Activated T-cell treated with anti-CD3 and anti-CD28 coated beads, Interleukin-2, amount 50 U/mL, for 4 hours (primary cell): ENCODE measurements around the gene RTL10. TPM values are rescaled to one million over a fixed set of nuclear protein-coding genes. Genes with fewer than 3 reads are reported as not detected.

Experiments used
- ATAC-seq, 2 donors: fragments of 200-7000 bp; cut with Tn5 transposase; one replicate each; pipeline ENCODE4 v1.10.0; 2021
- DNase-seq: peaks from one replicate; pipeline ENCODE4 v3.0.0-alpha.2; 2020
- H3K27me3 Mint-ChIP-seq: one replicate; pipeline ENCODE4 v1.8.0; 2021; ENCODE audit warnings: low read depth, mixed read lengths
- H3K36me3 Mint-ChIP-seq: one replicate; pipeline ENCODE4 v1.8.0; 2022; ENCODE audit warnings: mixed read lengths; ENCODE audit not compliant: insufficient read depth
- H3K4me1 Mint-ChIP-seq: one replicate; pipeline ENCODE4 v1.8.0; 2021; ENCODE audit warnings: low read depth, mixed read lengths
- H3K4me3 Mint-ChIP-seq: one replicate; pipeline ENCODE4 v1.8.0; 2021; ENCODE audit warnings: mild to moderate bottlenecking, moderate library complexity, mixed read lengths
- H3K9me3 Mint-ChIP-seq: one replicate; pipeline ENCODE4 v1.8.0; 2021; ENCODE audit warnings: mixed read lengths
- total RNA-seq, 3 donors: library from RNA; stranded (reverse); gene quantifications; one replicate each; pipeline ENCODE4 v1.2.1, GENCODE V29; 2021

Gene RTL10, protein sequence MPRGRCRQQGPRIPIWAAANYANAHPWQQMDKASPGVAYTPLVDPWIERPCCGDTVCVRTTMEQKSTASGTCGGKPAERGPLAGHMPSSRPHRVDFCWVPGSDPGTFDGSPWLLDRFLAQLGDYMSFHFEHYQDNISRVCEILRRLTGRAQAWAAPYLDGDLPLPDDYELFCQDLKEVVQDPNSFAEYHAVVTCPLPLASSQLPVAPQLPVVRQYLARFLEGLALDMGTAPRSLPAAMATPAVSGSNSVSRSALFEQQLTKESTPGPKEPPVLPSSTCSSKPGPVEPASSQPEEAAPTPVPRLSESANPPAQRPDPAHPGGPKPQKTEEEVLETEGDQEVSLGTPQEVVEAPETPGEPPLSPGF
- 10 to 100 TPM; 13.7 to 19.5 (median 14.5) TPM for total RNA-seq

DNA sequence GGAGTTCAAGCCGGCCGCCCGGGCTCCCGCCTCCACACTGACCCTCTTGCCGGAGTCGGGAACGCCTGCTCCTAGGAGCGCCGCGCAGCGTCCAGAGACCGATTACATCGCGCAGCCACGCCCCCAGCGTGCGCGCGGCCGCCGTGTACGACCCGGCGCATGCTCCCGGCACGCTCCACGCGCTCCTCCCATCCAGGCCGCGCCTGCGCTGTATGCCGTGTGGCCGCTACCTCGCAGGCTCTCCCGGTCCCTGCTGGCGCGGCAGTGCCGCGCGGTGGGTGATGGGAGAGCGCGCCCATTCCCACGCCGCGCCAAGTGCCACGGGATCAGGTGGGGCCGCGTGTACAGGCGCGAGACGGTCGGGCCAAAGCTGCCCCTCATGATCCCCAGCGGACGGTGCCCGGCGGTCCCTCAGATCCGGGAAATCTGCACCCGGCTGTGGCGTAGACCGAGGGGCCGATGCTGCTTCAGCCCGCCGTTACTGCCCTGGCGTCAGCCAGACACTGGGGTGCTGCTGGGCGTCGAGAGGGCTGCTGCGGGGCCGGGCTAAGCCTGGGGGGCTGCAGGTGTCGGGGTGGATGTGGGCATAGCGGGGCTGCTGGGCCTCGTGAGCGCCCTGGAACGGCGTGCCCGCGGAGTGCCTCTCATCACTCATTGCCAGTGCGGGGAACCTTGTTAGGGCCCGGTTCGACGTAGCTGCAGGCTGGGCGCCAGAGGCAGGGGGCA, at the start of gene RTL10, which contains the start of gene GNB1L:
RTL10 (minus strand) TSS at position 97 of the 726 bp plus-strand sequence. CDS start 2,613 bp downstream, outside the sequence.
GNB1L (minus strand) TSS at position 97 of the 726 bp plus-strand sequence. CDS start 33,519 bp downstream, outside the sequence.
- peak within 1 kb of the TSS; percentile 95 for H3K4me3 Mint-ChIP-seq
- no peaks in the 10 kb centered on the region for H3K9me3 Mint-ChIP-seq
- H3K4me1 Mint-ChIP-seq = peaks cover 61% of the 10 kb centered on the region
- H3K36me3 Mint-ChIP-seq = peaks cover 8% of the 10 kb centered on the region
- ATAC-seq (peak; percentile 91 to 92), DNase-seq (peak; percentile 94)
- no peaks in the 10 kb centered on the region for H3K27me3 Mint-ChIP-seq

DNA sequence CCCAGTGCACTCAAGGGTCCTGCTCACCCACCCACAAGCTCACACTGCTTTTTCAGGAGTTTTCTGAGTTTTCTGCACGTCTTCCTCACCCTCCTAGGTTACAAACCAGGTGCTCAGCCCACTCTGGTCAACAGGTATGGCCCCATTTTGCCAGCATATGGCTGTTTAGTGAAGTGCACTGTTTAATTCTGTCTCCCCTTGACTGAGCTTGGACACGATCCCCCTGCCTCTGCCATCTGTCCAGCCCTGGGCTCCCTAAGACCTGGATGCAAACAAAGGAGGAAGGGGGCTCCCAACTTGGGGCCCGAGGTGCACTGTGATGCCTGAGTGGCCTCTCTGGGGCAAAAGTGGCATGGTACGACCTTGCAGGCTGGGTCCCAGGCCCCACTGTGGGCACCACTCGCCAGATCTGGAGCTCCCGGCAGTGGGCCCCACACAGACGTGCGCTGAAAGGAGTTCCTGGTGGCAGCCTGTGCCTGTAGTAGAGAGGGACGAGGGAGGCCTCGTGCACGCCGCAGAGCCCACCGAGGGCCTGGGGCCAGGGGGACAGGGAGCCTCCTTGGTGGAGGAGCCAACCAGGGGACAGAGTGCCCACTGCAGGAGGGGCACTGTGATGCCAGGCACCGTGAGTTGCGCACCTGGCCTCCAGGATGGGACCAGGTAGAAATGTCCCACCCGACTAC, 49.6 kb upstream of the RTL10 start:
- Mint-ChIP-seq H3K4me3 (no peak overlapping the region), H3K4me1 (no peaks in the 10 kb centered on the region), H3K27me3 (no peaks in the 10 kb centered on the region), H3K9me3 (no peaks in the 10 kb centered on the region), H3K36me3 (peaks cover 11% of the 10 kb centered on the region)
- DNase-seq (no peak), ATAC-seq (no peak)

DNA sequence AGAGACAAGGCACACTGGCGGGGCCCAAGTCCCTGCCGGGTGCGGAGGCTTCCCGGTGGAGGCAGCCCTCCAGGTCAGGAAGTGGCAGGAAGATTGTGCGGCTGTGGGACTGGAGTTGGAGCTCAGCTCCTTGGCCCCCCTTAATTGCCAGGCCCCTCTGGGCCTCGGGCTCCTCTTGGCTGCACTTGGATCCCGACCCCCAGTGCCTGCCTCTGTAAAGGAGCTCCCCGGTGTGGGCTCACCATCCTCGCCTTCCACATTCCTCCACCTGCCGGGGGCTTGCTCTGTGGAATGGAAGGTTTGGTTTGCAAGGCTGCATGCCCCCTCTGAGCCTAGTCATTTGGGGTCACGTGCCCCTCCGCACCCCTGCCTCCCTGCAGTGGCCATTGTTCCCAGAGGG, 48.8 kb upstream of the RTL10 start:
- no peak overlapping the region for H3K4me3 Mint-ChIP-seq
- no peaks in the 10 kb centered on the region for H3K9me3 Mint-ChIP-seq
- no peak for ATAC-seq
- no peaks in the 10 kb centered on the region for H3K4me1 Mint-ChIP-seq
- peaks cover 11% of the 10 kb centered on the region for H3K36me3 Mint-ChIP-seq
- no peak for DNase-seq
- H3K27me3 Mint-ChIP-seq = no peaks in the 10 kb centered on the region

DNA sequence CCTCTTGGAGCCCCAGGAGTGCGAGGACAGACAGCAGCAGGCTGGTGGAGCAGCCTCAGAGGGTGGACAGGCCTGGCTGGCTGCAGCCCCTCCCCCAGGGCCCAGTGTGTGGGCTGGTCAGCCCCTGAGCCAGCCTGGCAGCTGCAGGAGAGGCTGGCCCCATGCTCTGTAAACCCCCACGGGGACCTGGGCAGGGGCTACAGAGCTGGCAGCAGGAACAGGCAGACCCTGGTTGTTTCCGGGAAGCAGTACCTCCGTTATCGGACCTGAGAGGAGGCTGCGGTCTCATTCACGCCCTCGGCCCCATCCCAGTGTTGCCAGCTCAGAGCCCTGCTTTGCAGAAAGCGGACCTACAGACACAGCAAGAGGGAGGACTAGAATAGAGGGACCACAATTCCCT, 48.4 kb upstream of the RTL10 start:
- no peak for DNase-seq
- H3K4me1 Mint-ChIP-seq = no peaks in the 10 kb centered on the region
- no peak for ATAC-seq
- no peak overlapping the region for H3K4me3 Mint-ChIP-seq
- H3K9me3 Mint-ChIP-seq = no peaks in the 10 kb centered on the region
- no peaks in the 10 kb centered on the region for H3K27me3 Mint-ChIP-seq
- H3K36me3 Mint-ChIP-seq = peaks cover 11% of the 10 kb centered on the region

DNA sequence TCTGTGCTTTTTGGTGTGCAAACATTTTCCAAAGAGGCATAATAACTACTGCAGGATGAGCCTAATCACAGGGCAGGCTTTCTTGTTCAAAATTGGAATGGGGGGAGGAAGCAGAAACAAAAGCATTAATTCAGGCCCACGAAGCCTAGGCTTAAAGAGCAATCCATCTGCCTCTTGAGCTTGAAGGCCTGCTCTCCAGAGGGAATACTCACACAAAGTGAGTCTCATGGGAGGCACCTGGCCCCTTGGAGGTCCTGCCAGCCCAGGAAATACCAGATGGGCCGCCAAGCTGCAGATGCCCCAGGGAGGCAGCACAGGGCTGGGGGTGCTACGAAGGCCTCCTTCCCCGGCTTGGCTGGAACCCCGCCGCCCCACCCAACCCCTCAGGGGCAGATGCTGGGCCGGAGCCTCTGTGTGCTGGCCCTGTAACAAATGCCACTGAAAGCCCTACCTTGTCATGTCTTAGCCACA, 47.6 kb upstream of the RTL10 start:
- H3K4me1 Mint-ChIP-seq = peaks cover 2% of the 10 kb centered on the region
- H3K4me3 Mint-ChIP-seq = no peak overlapping the region
- H3K9me3 Mint-ChIP-seq = no peaks in the 10 kb centered on the region
- ATAC-seq (no peak), DNase-seq (no peak)
- peaks cover 11% of the 10 kb centered on the region for H3K36me3 Mint-ChIP-seq
- H3K27me3 Mint-ChIP-seq = no peaks in the 10 kb centered on the region

DNA sequence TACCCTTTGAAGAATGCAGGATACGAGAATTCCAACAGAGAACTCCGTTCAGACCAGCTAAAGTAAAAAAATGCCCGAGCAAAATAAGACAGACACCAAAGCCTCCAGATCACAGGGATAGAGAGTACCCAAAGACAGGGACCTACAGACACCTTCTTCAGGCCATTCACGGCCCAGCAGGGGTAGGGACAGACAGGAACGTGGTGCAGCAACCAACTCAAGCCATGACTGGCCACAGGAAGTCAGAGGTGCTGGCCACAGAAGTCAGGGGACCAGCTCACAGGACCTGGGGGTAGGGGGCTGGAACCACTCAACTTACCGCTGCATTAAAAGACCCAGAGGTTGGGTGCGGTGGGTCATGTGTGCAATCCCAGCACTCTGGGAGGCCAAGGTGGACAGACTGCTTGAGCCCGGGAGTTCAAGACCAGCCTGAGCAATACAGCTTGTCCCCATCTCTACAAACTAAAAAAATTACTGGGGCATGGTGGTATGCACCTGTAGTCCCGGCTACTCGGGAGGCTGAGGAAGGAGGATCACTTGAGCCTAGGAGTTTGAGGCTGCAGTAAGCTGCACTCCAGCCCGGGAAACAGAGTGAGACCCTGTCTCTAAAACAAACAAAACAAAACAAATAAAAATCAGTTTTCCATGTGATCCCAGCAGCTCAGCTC, 47.0 kb upstream of the RTL10 start:
- peaks cover 11% of the 10 kb centered on the region for H3K36me3 Mint-ChIP-seq
- no peaks in the 10 kb centered on the region for H3K27me3 Mint-ChIP-seq
- no peaks in the 10 kb centered on the region for H3K9me3 Mint-ChIP-seq
- DNase-seq (no peak), ATAC-seq (no peak)
- H3K4me1 Mint-ChIP-seq = peaks cover 8% of the 10 kb centered on the region
- no peak overlapping the region for H3K4me3 Mint-ChIP-seq

DNA sequence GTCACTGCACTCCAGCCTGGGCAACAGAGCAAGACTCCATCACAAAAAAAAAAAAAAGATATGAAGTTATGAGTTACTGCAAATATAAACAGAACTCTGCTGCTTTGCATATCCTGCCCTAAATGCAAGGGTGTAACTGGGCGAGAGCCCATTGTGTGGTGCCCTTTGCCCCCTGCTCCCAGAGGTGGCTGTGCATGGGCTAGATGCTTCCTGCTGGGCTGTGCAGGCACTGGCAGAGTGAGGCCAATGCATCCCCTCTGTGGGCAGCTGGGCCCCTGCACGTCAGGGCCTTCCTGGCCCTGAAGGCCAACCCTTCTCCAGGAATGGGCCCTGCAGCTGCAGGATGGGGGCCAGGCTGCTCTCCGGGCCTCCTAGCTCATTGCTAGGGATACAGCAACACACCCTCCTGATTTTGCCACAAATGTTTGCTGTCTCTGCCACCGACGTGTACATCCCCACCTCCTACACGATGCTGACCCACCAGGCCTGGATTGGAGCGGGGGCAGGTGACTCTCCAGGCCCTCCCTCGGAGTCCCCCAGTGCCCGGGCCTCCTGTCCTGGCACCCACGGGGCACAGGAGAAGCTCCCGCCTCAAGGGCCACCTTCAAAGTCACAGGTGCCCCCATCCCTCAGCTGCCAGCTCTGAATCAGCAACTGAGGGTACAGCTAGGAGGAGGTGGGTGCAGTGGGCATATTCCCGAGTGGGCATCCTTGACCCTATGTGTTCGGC, 46.2 kb upstream of the RTL10 start:
- peaks cover 15% of the 10 kb centered on the region for H3K4me1 Mint-ChIP-seq

DNA sequence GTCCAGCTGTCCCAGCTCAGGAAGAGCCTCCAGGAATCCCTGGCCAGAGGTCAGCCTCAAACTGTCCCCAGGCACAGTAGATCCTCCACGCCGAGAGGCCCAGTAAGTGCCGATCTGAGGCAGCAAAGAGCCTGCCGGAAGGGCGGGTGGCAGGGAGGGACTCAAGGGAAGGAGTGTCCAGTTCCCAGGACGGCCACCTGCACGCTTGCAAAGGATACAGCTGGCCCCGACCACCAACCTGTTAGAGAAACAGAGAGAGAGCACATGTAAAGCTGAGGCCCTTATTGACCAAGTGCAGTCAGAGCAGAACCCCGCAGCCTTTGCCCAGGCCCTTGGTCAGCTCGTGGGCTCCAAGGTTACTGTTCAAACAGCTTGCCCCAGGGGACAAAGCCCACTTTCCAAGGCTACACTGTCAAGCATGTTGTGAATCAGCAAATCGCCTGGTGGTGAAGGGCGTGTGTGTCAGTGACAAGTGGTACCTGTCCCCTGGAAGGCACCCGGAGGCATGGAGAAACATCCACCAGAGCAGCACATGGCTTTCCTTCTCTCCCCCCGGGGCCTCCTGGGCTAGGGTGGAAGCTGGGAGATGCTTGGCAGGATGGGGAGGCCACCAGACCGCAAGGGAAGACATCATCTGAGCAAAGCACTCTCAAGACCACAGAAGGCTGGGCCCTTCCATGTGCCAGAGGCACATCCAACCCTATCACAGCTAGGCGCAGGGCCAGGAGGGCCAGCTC, 44.3 kb upstream of the RTL10 start:
- Mint-ChIP-seq H3K9me3 (no peaks in the 10 kb centered on the region), H3K27me3 (no peaks in the 10 kb centered on the region), H3K36me3 (peaks cover 8% of the 10 kb centered on the region), H3K4me1 (peaks cover 27% of the 10 kb centered on the region), H3K4me3 (no peak overlapping the region)
- no peak for DNase-seq
- no peak for ATAC-seq

More for the DNA sequence above, 46.2 kb upstream of the RTL10 start:
- ATAC-seq = no peak
- no peak for DNase-seq
- Mint-ChIP-seq H3K36me3 (peaks cover 6% of the 10 kb centered on the region), H3K4me3 (no peak overlapping the region), H3K27me3 (no peaks in the 10 kb centered on the region), H3K9me3 (no peaks in the 10 kb centered on the region)

DNA sequence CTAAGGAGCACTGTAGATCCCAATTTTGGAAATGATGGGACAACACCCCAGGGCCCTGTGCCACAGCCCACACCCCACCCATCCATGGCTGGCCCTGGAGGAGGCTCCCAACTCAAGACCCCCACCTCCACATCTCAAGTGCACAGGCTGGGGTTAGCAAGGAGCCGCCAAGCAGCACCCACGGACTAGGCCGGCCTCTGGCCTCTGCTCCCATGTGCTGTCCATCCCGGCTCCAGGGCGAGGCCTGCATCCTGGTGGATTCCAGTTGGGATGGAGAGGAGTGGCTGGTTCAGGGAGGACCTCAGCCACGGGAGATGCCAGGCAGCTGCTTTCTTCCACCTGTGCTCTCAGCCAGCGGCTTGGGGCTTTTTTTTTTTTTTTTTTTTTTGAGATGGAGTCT, 43.5 kb upstream of the RTL10 start:
- H3K4me1 Mint-ChIP-seq = peaks cover 35% of the 10 kb centered on the region

DNA sequence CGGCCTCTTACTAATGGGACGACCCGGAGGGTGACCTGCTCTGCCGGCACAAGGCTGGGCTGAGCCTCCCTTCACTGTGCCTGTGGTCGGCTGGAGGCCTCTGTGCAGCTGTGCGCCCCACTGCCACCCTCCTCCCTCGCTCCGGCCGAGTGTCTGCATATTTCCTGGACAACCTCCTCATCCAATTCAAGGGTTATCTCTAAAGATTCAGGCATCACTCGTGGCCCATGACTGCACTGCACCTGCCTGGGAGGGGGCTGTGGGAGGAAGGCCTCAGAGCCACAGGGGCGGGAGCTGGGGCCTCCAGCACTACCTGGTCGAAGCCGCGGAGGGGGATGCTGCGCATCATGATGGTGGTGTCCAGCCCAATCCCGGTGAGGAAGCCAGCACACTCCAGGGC, 43.1 kb upstream of the RTL10 start:
- Mint-ChIP-seq H3K9me3 (no peaks in the 10 kb centered on the region), H3K4me3 (no peak overlapping the region), H3K27me3 (no peaks in the 10 kb centered on the region), H3K36me3 (peaks cover 12% of the 10 kb centered on the region), H3K4me1 (peaks cover 40% of the 10 kb centered on the region)
- DNase-seq = no peak
- ATAC-seq = no peak

More for the DNA sequence above, 43.5 kb upstream of the RTL10 start:
- DNase-seq (no peak), ATAC-seq (no peak)
- H3K4me3 Mint-ChIP-seq = no peak overlapping the region
- H3K9me3 Mint-ChIP-seq = no peaks in the 10 kb centered on the region
- peaks cover 12% of the 10 kb centered on the region for H3K36me3 Mint-ChIP-seq
- no peaks in the 10 kb centered on the region for H3K27me3 Mint-ChIP-seq

DNA sequence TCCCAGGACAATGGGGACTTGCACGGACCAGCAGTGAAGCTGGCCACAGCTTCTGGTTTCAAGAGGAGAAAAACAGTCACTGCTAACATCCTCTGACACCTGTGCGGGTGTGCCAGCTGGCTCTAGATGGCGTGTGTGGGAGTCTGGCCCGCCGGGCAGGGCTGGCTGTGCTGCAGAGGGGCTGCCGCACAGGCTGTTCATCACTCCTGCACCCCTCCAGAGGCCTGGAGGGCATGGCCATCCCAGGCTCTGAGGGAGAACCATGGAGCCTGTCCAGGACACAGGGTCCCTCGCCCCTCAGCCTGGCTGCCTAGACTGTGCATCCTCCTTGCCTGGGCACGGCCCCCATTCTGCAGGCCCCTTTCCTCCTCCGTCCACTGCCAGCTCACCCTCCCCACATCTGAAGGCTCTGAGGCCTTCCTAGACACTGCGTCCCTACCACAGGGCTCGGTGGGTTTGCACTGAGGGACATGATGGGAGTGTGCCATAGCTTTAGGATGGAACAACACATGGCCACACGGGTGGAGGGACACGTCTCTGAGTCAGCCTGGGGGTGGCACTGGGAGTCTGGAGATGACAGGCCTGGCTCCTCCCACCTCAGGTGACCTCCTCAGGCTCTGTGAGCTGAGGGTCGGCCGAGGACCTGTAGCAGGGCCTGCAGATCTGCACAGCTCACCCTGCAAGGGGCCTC, 42.1 kb upstream of the RTL10 start:
- DNase-seq = no peak
- no peak for ATAC-seq

DNA sequence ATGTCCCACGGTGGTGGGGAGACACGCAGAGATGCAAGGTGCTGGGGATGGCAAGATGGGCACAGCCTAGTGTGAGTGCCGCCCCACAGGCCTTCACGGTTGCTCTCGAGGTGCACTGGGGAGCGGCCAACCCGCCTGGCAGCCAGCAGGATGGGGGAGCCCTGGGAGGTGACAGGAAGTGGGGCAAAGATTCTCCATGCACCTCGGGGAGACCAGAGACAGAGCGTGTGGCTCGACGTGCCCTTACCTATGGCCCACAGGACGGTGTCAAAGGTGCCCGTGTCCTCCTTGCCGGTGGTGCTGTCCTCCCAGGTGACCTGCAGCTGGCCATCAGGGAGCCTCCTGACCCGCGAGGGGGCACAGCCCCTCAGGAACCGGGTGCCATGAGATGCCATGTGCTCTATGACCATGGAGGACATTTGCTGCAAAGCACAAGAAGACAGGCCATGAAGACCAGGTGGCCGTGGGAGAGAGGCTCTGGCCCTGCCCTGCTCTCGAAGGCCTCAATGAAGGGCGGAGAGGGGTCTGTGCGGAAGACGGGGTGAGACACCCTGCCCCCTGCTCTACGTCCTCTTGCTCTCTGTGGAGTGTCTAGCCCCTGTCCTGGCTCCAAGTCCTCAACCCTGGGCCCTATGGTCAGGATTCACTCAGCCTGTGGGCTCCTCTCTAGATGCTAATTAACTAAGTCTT, 40.6 kb upstream of the RTL10 start:
- Mint-ChIP-seq H3K36me3 (peaks cover 8% of the 10 kb centered on the region), H3K27me3 (no peaks in the 10 kb centered on the region), H3K4me3 (no peak overlapping the region), H3K4me1 (peaks cover 63% of the 10 kb centered on the region), H3K9me3 (no peaks in the 10 kb centered on the region)
- DNase-seq (no peak), ATAC-seq (no peak)

More for the DNA sequence above, 42.1 kb upstream of the RTL10 start:
- Mint-ChIP-seq H3K27me3 (no peaks in the 10 kb centered on the region), H3K4me3 (no peak overlapping the region), H3K4me1 (peaks cover 49% of the 10 kb centered on the region), H3K36me3 (peaks cover 12% of the 10 kb centered on the region), H3K9me3 (no peaks in the 10 kb centered on the region)
